ENCODE data around the gene LRRC38. TPM values are rescaled to one million over a fixed set of nuclear protein-coding genes. Genes with fewer than 3 reads are reported as not detected.

The LRRC38 gene
- total and polyA plus RNA-seq, 10 of the 15 experiments (the other 5 are each of a cell fraction or from before 2014, with no cell fraction given) = not detected

- ChIA-PET RAD21 (ENCODE audit: unreplicated experiment) (no interaction called here), CTCF (no interaction called here), SMC1A (ENCODE audit: uncharacterized antibody, unreplicated experiment) (no interaction called here), POLR2A (no interaction called here)
- TF ChIP-seq EGR1 (IDR thresholded peaks at IDR 0.05; ENCODE audit: borderline replicate concordance in 1 of 2, low read depth in 2 of 2, low read length in 2 of 2) (no peak), MYC (IDR thresholded peaks at IDR 0.05; ENCODE audit: insufficient read depth, insufficient read length, insufficient replicate concordance, low read length, severe bottlenecking) (no peak), ZZZ3 (IDR thresholded peaks at IDR 0.05; ENCODE audit: control insufficient read depth, insufficient read length, low read depth) (no peak), ZBTB11 (CRISPR knock-in tag; IDR thresholded peaks at IDR 0.05) (no peak), SREBF2 (IDR thresholded peaks at IDR 0.05; ENCODE audit: low read length) (no peak), YBX1 (IDR thresholded peaks at IDR 0.05) (no peak), IRF5 (IDR thresholded peaks at IDR 0.05; ENCODE audit: borderline replicate concordance) (no peak), TCF12 (IDR thresholded peaks at IDR 0.05; ENCODE audit: low read depth, low read length) (no peak), CHD1 (IDR thresholded peaks at IDR 0.05; ENCODE audit: low read depth, low read length) (no peak), HCFC1 (IDR thresholded peaks at IDR 0.05; ENCODE audit: low read length) (no peak), NFYB (IDR thresholded peaks at IDR 0.05; ENCODE audit: insufficient read depth, low read depth, low read length) (no peak), POLR2A (IDR thresholded peaks at IDR 0.05; ENCODE audit: low read depth, low read length) (no peak), CREM (IDR thresholded peaks at IDR 0.05; ENCODE audit: low read depth) (no peak), ESRRA (IDR thresholded peaks at IDR 0.05; ENCODE audit: low read length) (no peak), SMAD1 (IDR thresholded peaks at IDR 0.05; ENCODE audit: low read depth, partially characterized antibody) (no peak), NR2C1 (IDR thresholded peaks at IDR 0.05) (no peak)
- no peak for ATAC-seq
- BruUV-seq (replicated peaks) = no TSS peak
- Histone ChIP-seq H3K4me1 (ENCODE audit: control insufficient read depth, insufficient read depth, low read length) (no peaks in the 10 kb centered on the region), H4K20me1 (ENCODE audit: control insufficient read depth, insufficient read depth) (no peaks in the 10 kb centered on the region), H3K4me2 (ENCODE audit: control insufficient read depth, insufficient read depth) (no peak overlapping the region), H3K79me2 (ENCODE audit: control insufficient read depth, insufficient read depth, low read length) (no peaks in the 10 kb centered on the region), H3K27ac (ENCODE audit: control insufficient read depth, insufficient read depth) (no peak overlapping the region), H3K36me3 (ENCODE audit: control insufficient read depth in 2 of 2, insufficient read depth in 2 of 2, low read length in 1 of 2) (no peaks in the 10 kb centered on the region), H3K27me3 (replicated peaks in 1 of 2; ENCODE audit: control insufficient read depth in 2 of 2, insufficient read depth in 2 of 2, low read length in 1 of 2) (peaks cover 0 to 2% of the 10 kb centered on the region in 2 experiments; a peak in 3 of 4 replicates), H3K4me3 (no peak overlapping the region), H3K9ac (ENCODE audit: control insufficient read depth, insufficient read depth, low read length) (no peak overlapping the region), H3K9me3 (replicated peaks; ENCODE audit: control insufficient read depth, insufficient read depth, low read length) (no peaks in the 10 kb centered on the region), H2AFZ (ENCODE audit: control insufficient read depth, low read depth, low read length) (no peak overlapping the region)
- no peak for FAIRE-seq
- WGBS (ENCODE audit: insufficient coverage, insufficient replicate concordance, low lambda C conversion rate, missing lambda C conversion rate) = 42% methylated on average over 8 of the region's 8 CpGs
- intact Hi-C loops (cut with micrococcal nuclease; ENCODE audit: unreplicated experiment) (no loop called here), in situ Hi-C loops (cut with MboI) (no loop called here)
- DNase-seq (ENCODE audit: low read depth, low spot score) = no peak
Measured at GRCh38 chr1:13505020-13505419, 8.8 kb downstream of the LRRC38 start.

Data from GM12878 (cell line).